ENCODE results near the gene LAMC3. TPM values are rescaled to one million over a fixed set of nuclear protein-coding genes. Genes with fewer than 3 reads are reported as not detected.

The LAMC3 gene
- total RNA-seq, 1 donor = not detected

GRCh38 chr9:131081868-131082267 lies 72.9 kb downstream of the LAMC3 start:
- H3K9me3 ChIP-seq (ENCODE audit: low read depth, low read length) = no peaks in the 10 kb centered on the region
- no peaks in the 10 kb centered on the region for H3K36me3 ChIP-seq (ENCODE audit: insufficient read depth, low read length)
- no peak overlapping the region for H3K4me3 ChIP-seq (ENCODE audit: insufficient read depth, low read length)
- no peak overlapping the region for H2AFZ ChIP-seq (ENCODE audit: low read length)
- H3K27ac ChIP-seq (ENCODE audit: low read depth, low read length) = no peak overlapping the region
- no peaks in the 10 kb centered on the region for H3K4me1 ChIP-seq (ENCODE audit: insufficient read depth, low read length)
- H4K20me1 ChIP-seq (ENCODE audit: insufficient read depth, low read length) = no peaks in the 10 kb centered on the region
- H3K27me3 ChIP-seq (ENCODE audit: insufficient read depth, low read length) = peaks cover 13% of the 10 kb centered on the region
- H3K4me2 ChIP-seq (ENCODE audit: insufficient read depth, low read length) = no peak overlapping the region
- no peaks in the 10 kb centered on the region for H3K79me2 ChIP-seq (ENCODE audit: insufficient read depth, low read length)
- no peak for TF ChIP-seq CTCF (IDR thresholded peaks at IDR 0.05; ENCODE audit: extremely low read depth, low read depth, low read length)
- DNase-seq (ENCODE audit: insufficient read length, low spot score, missing footprints) = no peak

- Histone ChIP-seq H3K36me3 (ENCODE audit: insufficient read depth, low read length) (no peaks in the 10 kb centered on the region), H3K79me2 (ENCODE audit: insufficient read depth, low read length) (no peaks in the 10 kb centered on the region), H3K4me1 (ENCODE audit: insufficient read depth, low read length) (no peaks in the 10 kb centered on the region), H3K27ac (ENCODE audit: low read depth, low read length) (no peak overlapping the region), H2AFZ (ENCODE audit: low read length) (no peak overlapping the region), H3K27me3 (ENCODE audit: insufficient read depth, low read length) (peaks cover 13% of the 10 kb centered on the region), H3K4me3 (ENCODE audit: insufficient read depth, low read length) (no peak overlapping the region), H4K20me1 (ENCODE audit: insufficient read depth, low read length) (no peaks in the 10 kb centered on the region), H3K4me2 (ENCODE audit: insufficient read depth, low read length) (no peak overlapping the region), H3K9me3 (ENCODE audit: low read depth, low read length) (no peaks in the 10 kb centered on the region)
- TF ChIP-seq CTCF (IDR thresholded peaks at IDR 0.05; ENCODE audit: extremely low read depth, low read depth, low read length) = no peak
- DNase-seq (ENCODE audit: insufficient read length, low spot score, missing footprints) = no peak
These were observed 74.0 kb downstream of the LAMC3 start for GRCh38 chr9:131082774-131083512.

- no peak for TF ChIP-seq CTCF (IDR thresholded peaks at IDR 0.05; ENCODE audit: extremely low read depth, low read depth, low read length)
- H3K27me3 ChIP-seq (ENCODE audit: insufficient read depth, low read length) = peaks cover 10% of the 10 kb centered on the region
These were observed 75.8 kb downstream of the LAMC3 start for GRCh38 chr9:131084661-131085369.

More at GRCh38 chr9:131084661-131085369, 75.8 kb downstream of the LAMC3 start:
- H3K36me3 ChIP-seq (ENCODE audit: insufficient read depth, low read length) = no peaks in the 10 kb centered on the region
- no peak for DNase-seq (ENCODE audit: insufficient read length, low spot score, missing footprints)
- no peaks in the 10 kb centered on the region for H3K9me3 ChIP-seq (ENCODE audit: low read depth, low read length)
- H4K20me1 ChIP-seq (ENCODE audit: insufficient read depth, low read length) = no peaks in the 10 kb centered on the region
- no peak overlapping the region for H3K4me2 ChIP-seq (ENCODE audit: insufficient read depth, low read length)
- no peak overlapping the region for H3K4me3 ChIP-seq (ENCODE audit: insufficient read depth, low read length)
- H3K27ac ChIP-seq (ENCODE audit: low read depth, low read length) = no peak overlapping the region
- no peaks in the 10 kb centered on the region for H3K79me2 ChIP-seq (ENCODE audit: insufficient read depth, low read length)
- H2AFZ ChIP-seq (ENCODE audit: low read length) = no peak overlapping the region
- no peaks in the 10 kb centered on the region for H3K4me1 ChIP-seq (ENCODE audit: insufficient read depth, low read length)
